ENCODE data around the gene MMS19.

MMS19 gene

GRCh38 chr10:97456034-97456685 is 42.1 kb downstream of the MMS19 start:
- no peak for TF ChIP-seq CTCF (conservative IDR thresholded peaks at IDR 0.05; ENCODE audit: low read depth, low read length)
- DNase-seq (ENCODE audit: low read depth) = no peak
- H3K4me3 ChIP-seq (ENCODE audit: low read length) = no peak overlapping the region

- DNase-seq (ENCODE audit: low read depth) = no peak
- H3K4me3 ChIP-seq (ENCODE audit: low read length) = no peak overlapping the region
Observed at GRCh38 chr10:97454330-97455036, 43.7 kb downstream of the MMS19 start.

GRCh38 chr10:97452352-97452751 is 45.9 kb downstream of the MMS19 start:
- no peak for TF ChIP-seq CTCF (conservative IDR thresholded peaks at IDR 0.05; ENCODE audit: low read depth, low read length)
- H3K4me3 ChIP-seq (ENCODE audit: low read length) = no peak overlapping the region
- DNase-seq (ENCODE audit: low read depth) = no peak

More at GRCh38 chr10:97454330-97455036, 43.7 kb downstream of the MMS19 start:
- TF ChIP-seq CTCF (conservative IDR thresholded peaks at IDR 0.05; ENCODE audit: low read depth, low read length) = no peak

- no peak for DNase-seq (ENCODE audit: low read depth)
- no peak overlapping the region for H3K4me3 ChIP-seq (ENCODE audit: low read length)
- no peak for TF ChIP-seq CTCF (conservative IDR thresholded peaks at IDR 0.05; ENCODE audit: low read depth, low read length)
Observed at GRCh38 chr10:97451605-97452004, 46.6 kb downstream of the MMS19 start.

- H3K4me3 ChIP-seq (ENCODE audit: low read length) = no peak overlapping the region
- no peak for DNase-seq (ENCODE audit: low read depth)
- no peak for TF ChIP-seq CTCF (conservative IDR thresholded peaks at IDR 0.05; ENCODE audit: low read depth, low read length)
Observed at GRCh38 chr10:97450828-97451227, 47.4 kb downstream of the MMS19 start.

- peak within 1 kb of the TSS; percentile 97 for H3K4me3 ChIP-seq (ENCODE audit: low read length)
- peak; percentile 20 for TF ChIP-seq CTCF (conservative IDR thresholded peaks at IDR 0.05; ENCODE audit: low read depth, low read length)
- peak; percentile 90 for DNase-seq (ENCODE audit: low read depth)
Observed at GRCh38 chr10:97445722-97446639, 52.2 kb downstream of the MMS19 start, which contains the start of the genes EXOSC1 and ZDHHC16. EXOSC1 (minus strand) TSS chr10:97446006; CDS start chr10:97445985, 21 bp downstream. ZDHHC16 (plus strand) TSS chr10:97446175; CDS start chr10:97451676, 5,501 bp downstream.
